CD4-positive, alpha-beta T cell (primary cell): ENCODE results near the gene RAB8A. TPM values are rescaled to one million over a fixed set of nuclear protein-coding genes. Genes with fewer than 3 reads are reported as not detected.

Experiments used
- ATAC-seq: fragments of 200-7000 bp; cut with Tn5 transposase; one replicate; pipeline ENCODE4 v1.10.0; 2022; ENCODE audit warnings: mild to moderate bottlenecking; ENCODE audit not compliant: poor library complexity
- CTCF ChIA-PET: fragments of 350-600 bp; sonication (Branson Sonifier 250); formaldehyde crosslinking; loops from one replicate; lab custom pipeline; 2021; ENCODE audit warnings: antibody characterized with exemption, inconsistent platforms; lab: Charles Lee
- POLR2A ChIA-PET: fragments of 350-600 bp; sonication (Branson Sonifier 250); formaldehyde crosslinking; loops from one replicate; lab custom pipeline; 2021; ENCODE audit warnings: antibody characterized with exemption, inconsistent platforms; lab: Charles Lee
- DNase-seq, 14 experiments: peaks; one replicate each; pipeline ENCODE4 v3.0.0-alpha.2; 2013 to 2020; ENCODE audit warnings: mixed read lengths in 2 of 14
- H3K27ac ChIP-seq, 2 donors: one replicate each; pipeline versions ENCODE4 v1.5.1 to v1.7.0; 2013; ENCODE audit warnings: low read length in 2 of 2, low read depth in 1 of 2, mild to moderate bottlenecking in 1 of 2
- H3K27me3 ChIP-seq, 2 experiments: 1 replicate in 1 of 2; 2 replicates in 1 of 2; pipeline versions ENCODE4 v1.6.1 to v1.7.0; 2013; ENCODE audit warnings: low read length in 2 of 2, control low read depth in 1 of 2, mild to moderate bottlenecking in 1 of 2, moderate library complexity in 1 of 2; ENCODE audit not compliant: insufficient read depth in 2 of 2, control insufficient read depth in 1 of 2
- H3K36me3 ChIP-seq: one replicate; pipeline ENCODE4 v1.6.1; 2013; ENCODE audit warnings: low read length, control low read depth; ENCODE audit not compliant: insufficient read depth
- H3K4me1 ChIP-seq: one replicate; pipeline ENCODE4 v1.6.1; 2013; ENCODE audit warnings: low read length, control low read depth; ENCODE audit not compliant: insufficient read depth
- H3K4me3 ChIP-seq: one replicate; pipeline ENCODE4 v1.5.1; 2013; ENCODE audit warnings: mild to moderate bottlenecking, low read length, moderate library complexity
- H3K9me3 ChIP-seq, 2 experiments: 1 replicate in 1 of 2; 2 replicates in 1 of 2; pipeline versions ENCODE4 v1.6.1 to v1.7.0; 2013; ENCODE audit warnings: low read length in 2 of 2, mild to moderate bottlenecking in 2 of 2, control low read depth in 1 of 2, moderate library complexity in 1 of 2; ENCODE audit not compliant: control insufficient read depth in 1 of 2, insufficient read depth in 1 of 2
- H3K27ac Mint-ChIP-seq: one replicate; pipeline ENCODE4 v1.8.0; 2020; ENCODE audit warnings: mixed read lengths
- H3K27me3 Mint-ChIP-seq: one replicate; pipeline ENCODE4 v1.8.0; 2021; ENCODE audit warnings: mixed read lengths
- H3K36me3 Mint-ChIP-seq: one replicate; pipeline ENCODE4 v1.8.0; 2021; ENCODE audit warnings: low read depth, mixed read lengths
- H3K4me1 Mint-ChIP-seq: one replicate; pipeline ENCODE4 v1.8.0; 2021; ENCODE audit warnings: low read depth, mixed read lengths
- H3K4me3 Mint-ChIP-seq: one replicate; pipeline ENCODE4 v1.8.0; 2020; ENCODE audit warnings: mild to moderate bottlenecking, mixed read lengths
- H3K9me3 Mint-ChIP-seq: one replicate; pipeline ENCODE4 v1.8.0; 2020; ENCODE audit warnings: mixed read lengths
- intact Hi-C, 2 experiments: fragments of 100-400 bp; cut with DNase I in 1 of 2; cut with micrococcal nuclease in 1 of 2; formaldehyde crosslinking; loops; one replicate each; pipeline versions ENCODE4 v1.15.1 to v1.9.0; 2023 to 2025; cut with DNase I, micrococcal nuclease
- total RNA-seq, 174 experiments: library from RNA in 2 of 174; stranded (reverse) in 2 of 174; gene quantifications; one replicate each; pipeline ENCODE4 v1.2.3 and lab custom pipeline; 2021 to 2026
- TF ChIP-seq, protein P1 (sequence below): fragments of 200-600 bp; IDR thresholded peaks from one replicate; pipeline ENCODE4 v1.8.0; 2022; ENCODE audit warnings: antibody characterized with exemption, mild to moderate bottlenecking

The RAB8A gene
- total RNA-seq, 2 experiments from 2014 or later = 74.9 to 79.0 TPM

GRCh38 chr19:16104722-16105121 lies 7.0 kb upstream of the RAB8A start:
- ATAC-seq (no peak), DNase-seq (no peak)
- TF ChIP-seq, protein P1, sequence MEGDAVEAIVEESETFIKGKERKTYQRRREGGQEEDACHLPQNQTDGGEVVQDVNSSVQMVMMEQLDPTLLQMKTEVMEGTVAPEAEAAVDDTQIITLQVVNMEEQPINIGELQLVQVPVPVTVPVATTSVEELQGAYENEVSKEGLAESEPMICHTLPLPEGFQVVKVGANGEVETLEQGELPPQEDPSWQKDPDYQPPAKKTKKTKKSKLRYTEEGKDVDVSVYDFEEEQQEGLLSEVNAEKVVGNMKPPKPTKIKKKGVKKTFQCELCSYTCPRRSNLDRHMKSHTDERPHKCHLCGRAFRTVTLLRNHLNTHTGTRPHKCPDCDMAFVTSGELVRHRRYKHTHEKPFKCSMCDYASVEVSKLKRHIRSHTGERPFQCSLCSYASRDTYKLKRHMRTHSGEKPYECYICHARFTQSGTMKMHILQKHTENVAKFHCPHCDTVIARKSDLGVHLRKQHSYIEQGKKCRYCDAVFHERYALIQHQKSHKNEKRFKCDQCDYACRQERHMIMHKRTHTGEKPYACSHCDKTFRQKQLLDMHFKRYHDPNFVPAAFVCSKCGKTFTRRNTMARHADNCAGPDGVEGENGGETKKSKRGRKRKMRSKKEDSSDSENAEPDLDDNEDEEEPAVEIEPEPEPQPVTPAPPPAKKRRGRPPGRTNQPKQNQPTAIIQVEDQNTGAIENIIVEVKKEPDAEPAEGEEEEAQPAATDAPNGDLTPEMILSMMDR = no peak
- Histone ChIP-seq H3K27ac (no peak overlapping the region), H3K9me3 (no peaks in the 10 kb centered on the region), H3K27me3 (no peaks in the 10 kb centered on the region), H3K36me3 (peaks cover 45% of the 10 kb centered on the region), H3K4me1 (no peaks in the 10 kb centered on the region), H3K4me3 (no peak overlapping the region)
- Mint-ChIP-seq H3K27me3 (no peaks in the 10 kb centered on the region), H3K9me3 (no peaks in the 10 kb centered on the region), H3K27ac (no peak overlapping the region), H3K4me1 (no peaks in the 10 kb centered on the region), H3K36me3 (peaks cover 45% of the 10 kb centered on the region), H3K4me3 (no peak overlapping the region)
- ChIA-PET POLR2A (interaction anchor here (2.3 kb wide), 1 partner anchor 34 kb away, joined by 7 read pairs; no protein-coding TSS in a partner anchor), CTCF (no interaction called here)
- intact Hi-C loops = no loop called here

- no peak overlapping the region for H3K27ac ChIP-seq
- peaks cover 8% of the 10 kb centered on the region for H3K4me1 ChIP-seq
- Mint-ChIP-seq H3K4me3 (no peak overlapping the region), H3K27ac (no peak overlapping the region), H3K4me1 (peaks cover 2% of the 10 kb centered on the region), H3K27me3 (no peaks in the 10 kb centered on the region), H3K36me3 (peaks cover 33% of the 10 kb centered on the region), H3K9me3 (no peaks in the 10 kb centered on the region)
- intact Hi-C loops = no loop called here
- ATAC-seq (no peak), DNase-seq (peak in 2 of 14 experiments; percentile 47 to 60)
- H3K9me3 ChIP-seq = no peaks in the 10 kb centered on the region
- no peaks in the 10 kb centered on the region for H3K27me3 ChIP-seq
- H3K4me3 ChIP-seq = no peak overlapping the region
- ChIA-PET CTCF (no interaction called here), POLR2A (interaction anchor here (2.9 kb wide), 1 partner anchor 35 kb away, joined by 9 read pairs; no protein-coding TSS in a partner anchor)
- H3K36me3 ChIP-seq = peaks cover 31% of the 10 kb centered on the region
- TF ChIP-seq, protein P1 = no peak
These were observed 5.6 kb upstream of the RAB8A start for GRCh38 chr19:16106121-16106520.

GRCh38 chr19:16111909-16112752 lies 442 bp downstream of the RAB8A start:
- Histone ChIP-seq H3K27ac (peak overlapping the region; percentile 89 to 92), H3K4me1 (peaks cover 56% of the 10 kb centered on the region), H3K27me3 (no peaks in the 10 kb centered on the region), H3K4me3 (peak overlapping the region; percentile 94), H3K9me3 (no peaks in the 10 kb centered on the region), H3K36me3 (peaks cover 25% of the 10 kb centered on the region)
- TF ChIP-seq, protein P1 = no peak
- ATAC-seq (no peak), DNase-seq (peak in 1 of 14 experiments; percentile 32)
- CTCF ChIA-PET = interaction anchor here (1.2 to 2.2 kb wide), 8 partner anchors 8 to 70 kb away, joined by 4 to 27 read pairs (median 8); no protein-coding TSS in a partner anchor
- Mint-ChIP-seq H3K4me3 (peak overlapping the region; percentile 95), H3K4me1 (peaks cover 47% of the 10 kb centered on the region), H3K36me3 (peaks cover 32% of the 10 kb centered on the region), H3K27me3 (no peaks in the 10 kb centered on the region), H3K9me3 (no peaks in the 10 kb centered on the region), H3K27ac (peak overlapping the region; percentile 96)
- intact Hi-C loops = loop anchor here (1.0 to 5.0 kb wide), 7 partner anchors 34 to 276 kb away; partner anchors contain the start of gene FAM32A (in 2 of the 2)
- POLR2A ChIA-PET = interaction anchor here (0.5 to 3.2 kb wide), 18 partner anchors 11 to 504 kb away, joined by 3 to 39 read pairs (median 6); partner anchors contain the start of genes FAM32A, HSH2D and KLF2
